Skeletal muscle cell (primary cell): ENCODE data around the gene DTNBP1.

Experiments used
- DNase-seq: peaks from one replicate; pipeline ENCODE4 v3.0.0-alpha.2; 2010; ENCODE audit warnings: low read depth
- H3K4me3 ChIP-seq: 2 replicates; pipeline ENCODE4 v1.5.1; 2011; ENCODE audit warnings: low read depth, mild to moderate bottlenecking, control low read depth, low read length, moderate library complexity

DTNBP1 gene

GRCh38 chr6:15628499-15629131 lies 34.2 kb downstream of the DTNBP1 start:
- peak; percentile 79 for DNase-seq
- no peak overlapping the region for H3K4me3 ChIP-seq

GRCh38 chr6:15627821-15628220 lies 35.0 kb downstream of the DTNBP1 start:
- H3K4me3 ChIP-seq, result no peak overlapping the region

GRCh38 chr6:15626878-15627674 lies 35.8 kb downstream of the DTNBP1 start:
- no peak overlapping the region for H3K4me3 ChIP-seq
- DNase-seq, result no peak

More at GRCh38 chr6:15627821-15628220, 35.0 kb downstream of the DTNBP1 start:
- no peak for DNase-seq

GRCh38 chr6:15626160-15626559 lies 36.7 kb downstream of the DTNBP1 start:
- DNase-seq, result no peak
- H3K4me3 ChIP-seq, result no peak overlapping the region

- DNase-seq, result no peak
- no peak overlapping the region for H3K4me3 ChIP-seq
Observed at GRCh38 chr6:15623276-15624116, 39.3 kb downstream of the DTNBP1 start.

GRCh38 chr6:15622045-15622740 lies 40.6 kb downstream of the DTNBP1 start:
- DNase-seq, result no peak

GRCh38 chr6:15621203-15622044 lies 41.4 kb downstream of the DTNBP1 start:
- no peak overlapping the region for H3K4me3 ChIP-seq
- no peak for DNase-seq

More at GRCh38 chr6:15622045-15622740, 40.6 kb downstream of the DTNBP1 start:
- H3K4me3 ChIP-seq, result no peak overlapping the region

GRCh38 chr6:15620611-15621010 lies 42.2 kb downstream of the DTNBP1 start:
- no peak overlapping the region for H3K4me3 ChIP-seq
- DNase-seq, result no peak

- H3K4me3 ChIP-seq, result no peak overlapping the region
- DNase-seq, result no peak
Observed at GRCh38 chr6:15619330-15619729, 43.5 kb downstream of the DTNBP1 start.

GRCh38 chr6:15618685-15619084 lies 44.1 kb downstream of the DTNBP1 start:
- no peak overlapping the region for H3K4me3 ChIP-seq
- no peak for DNase-seq

- H3K4me3 ChIP-seq, result no peak overlapping the region
- no peak for DNase-seq
Observed at GRCh38 chr6:15616261-15616660, 46.6 kb downstream of the DTNBP1 start.

- no peak overlapping the region for H3K4me3 ChIP-seq
- no peak for DNase-seq
Observed at GRCh38 chr6:15615802-15616201, 47.0 kb downstream of the DTNBP1 start.

GRCh38 chr6:15614277-15614676 lies 48.6 kb downstream of the DTNBP1 start:
- no peak overlapping the region for H3K4me3 ChIP-seq
- DNase-seq, result no peak

GRCh38 chr6:15608396-15608795 lies 54.4 kb downstream of the DTNBP1 start:
- H3K4me3 ChIP-seq, result no peak overlapping the region
- DNase-seq, result peak; percentile 78

GRCh38 chr6:15607603-15608002 lies 55.2 kb downstream of the DTNBP1 start:
- no peak for DNase-seq
- no peak overlapping the region for H3K4me3 ChIP-seq

- no peak for DNase-seq
- H3K4me3 ChIP-seq, result no peak overlapping the region
Observed at GRCh38 chr6:15606347-15606746, 56.5 kb downstream of the DTNBP1 start.

GRCh38 chr6:15604843-15605242 lies 58.0 kb downstream of the DTNBP1 start:
- no peak for DNase-seq
- no peak overlapping the region for H3K4me3 ChIP-seq

GRCh38 chr6:15602154-15602553 lies 60.7 kb downstream of the DTNBP1 start:
- DNase-seq, result no peak

More at GRCh38 chr6:15602154-15602553, 60.7 kb downstream of the DTNBP1 start:
- H3K4me3 ChIP-seq, result no peak overlapping the region
